ENCODE data around the gene STRA6. TPM values are rescaled to one million over a fixed set of nuclear protein-coding genes. Genes with fewer than 3 reads are reported as not detected.

Gene STRA6
- total and polyA plus RNA-seq, 2 donors (not counting 1 experiment from before 2014, with no cell fraction given) = not detected

DNA sequence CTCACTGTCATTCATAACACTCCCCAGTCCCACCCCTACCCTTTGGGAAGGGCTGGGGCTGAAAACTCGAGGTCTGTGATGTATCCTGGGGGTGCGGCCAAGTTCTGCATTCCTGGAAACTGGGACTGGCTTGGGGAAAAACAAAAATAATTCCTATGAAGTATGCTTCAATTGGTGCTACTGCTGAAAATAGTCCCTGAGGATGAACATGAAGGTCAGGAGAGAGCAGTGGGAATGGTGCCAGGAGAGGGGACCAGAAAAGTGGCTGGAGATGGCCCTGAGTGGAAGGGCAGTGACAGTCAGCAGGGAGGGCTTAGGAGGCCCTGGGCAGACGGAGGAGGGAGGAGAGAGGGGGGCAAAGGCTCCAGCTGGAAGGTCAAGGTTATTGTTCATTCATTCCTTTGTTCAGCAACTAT lies 33.9 kb downstream of the STRA6 start:
- 100% methylated on average over 1 of the region's 3 CpGs for WGBS (ENCODE audit: insufficient coverage)
- Histone ChIP-seq H3K9me3 (ENCODE audit: control extremely low read depth in 1 of 3, control insufficient read depth in 2 of 3, insufficient read depth in 1 of 3, low read length in 2 of 3) (peaks cover 0 to 6% (median 0%) of the 10 kb centered on the region in 3 donors), H3K4me2 (replicated peaks; ENCODE audit: low read depth, low read length, poor library complexity, severe bottlenecking) (no peak overlapping the region), H3K9ac (ENCODE audit: low read length) (no peak overlapping the region), H2AFZ (ENCODE audit: insufficient read depth, low read depth, low read length, poor library complexity, severe bottlenecking) (no peak overlapping the region), H3K27ac (ENCODE audit: low read length in 2 of 2) (no peak overlapping the region), H3K79me2 (ENCODE audit: control insufficient read depth, insufficient read depth, low read length) (no peaks in the 10 kb centered on the region), H3K4me3 (ENCODE audit: control extremely low read depth in 1 of 5, extremely low read depth in 1 of 5, insufficient read depth in 1 of 5, low read depth in 2 of 5, low read length in 4 of 5) (no peak overlapping the region), H3K27me3 (replicated peaks in 1 of 4; ENCODE audit: control extremely low read depth in 1 of 4, control insufficient read depth in 3 of 4, insufficient read depth in 4 of 4, low read length in 3 of 4) (peaks cover 0 to 5% (median 2%) of the 10 kb centered on the region in 4 experiments), H3K4me1 (ENCODE audit: control insufficient read depth in 2 of 2, insufficient read depth in 2 of 2, low read length in 2 of 2) (no peaks in the 10 kb centered on the region), H3K36me3 (replicated peaks in 1 of 2; ENCODE audit: control extremely low read depth in 1 of 2, control insufficient read depth in 1 of 2, extremely low read depth in 1 of 2, insufficient read depth in 2 of 2, low read length in 1 of 2) (no peaks in the 10 kb centered on the region), H4K20me1 (ENCODE audit: control insufficient read depth, insufficient read depth, low read length, poor library complexity, severe bottlenecking) (no peaks in the 10 kb centered on the region)
- Mint-ChIP-seq H3K27ac (no peak overlapping the region), H3K4me3 (no peak overlapping the region), H3K9me3 (ENCODE audit: insufficient read depth) (peaks cover 2% of the 10 kb centered on the region), H3K4me1 (no peaks in the 10 kb centered on the region), H3K27me3 (peaks cover 20% of the 10 kb centered on the region)
- ATAC-seq (ENCODE audit: low read depth) (no peak), DNase-seq (no peak)
- ChIA-PET POLR2A (no interaction called here), CTCF (no interaction called here)
- no peak for TF ChIP-seq EZH2 (IDR thresholded peaks at IDR 0.05; ENCODE audit: borderline replicate concordance, insufficient read depth, low read depth, low read length, poor library complexity, severe bottlenecking)
- TF ChIP-seq, protein P1, sequence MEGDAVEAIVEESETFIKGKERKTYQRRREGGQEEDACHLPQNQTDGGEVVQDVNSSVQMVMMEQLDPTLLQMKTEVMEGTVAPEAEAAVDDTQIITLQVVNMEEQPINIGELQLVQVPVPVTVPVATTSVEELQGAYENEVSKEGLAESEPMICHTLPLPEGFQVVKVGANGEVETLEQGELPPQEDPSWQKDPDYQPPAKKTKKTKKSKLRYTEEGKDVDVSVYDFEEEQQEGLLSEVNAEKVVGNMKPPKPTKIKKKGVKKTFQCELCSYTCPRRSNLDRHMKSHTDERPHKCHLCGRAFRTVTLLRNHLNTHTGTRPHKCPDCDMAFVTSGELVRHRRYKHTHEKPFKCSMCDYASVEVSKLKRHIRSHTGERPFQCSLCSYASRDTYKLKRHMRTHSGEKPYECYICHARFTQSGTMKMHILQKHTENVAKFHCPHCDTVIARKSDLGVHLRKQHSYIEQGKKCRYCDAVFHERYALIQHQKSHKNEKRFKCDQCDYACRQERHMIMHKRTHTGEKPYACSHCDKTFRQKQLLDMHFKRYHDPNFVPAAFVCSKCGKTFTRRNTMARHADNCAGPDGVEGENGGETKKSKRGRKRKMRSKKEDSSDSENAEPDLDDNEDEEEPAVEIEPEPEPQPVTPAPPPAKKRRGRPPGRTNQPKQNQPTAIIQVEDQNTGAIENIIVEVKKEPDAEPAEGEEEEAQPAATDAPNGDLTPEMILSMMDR (IDR thresholded peaks at IDR 0.05) = no peak
- intact Hi-C loops (cut with micrococcal nuclease) = no loop called here

DNA sequence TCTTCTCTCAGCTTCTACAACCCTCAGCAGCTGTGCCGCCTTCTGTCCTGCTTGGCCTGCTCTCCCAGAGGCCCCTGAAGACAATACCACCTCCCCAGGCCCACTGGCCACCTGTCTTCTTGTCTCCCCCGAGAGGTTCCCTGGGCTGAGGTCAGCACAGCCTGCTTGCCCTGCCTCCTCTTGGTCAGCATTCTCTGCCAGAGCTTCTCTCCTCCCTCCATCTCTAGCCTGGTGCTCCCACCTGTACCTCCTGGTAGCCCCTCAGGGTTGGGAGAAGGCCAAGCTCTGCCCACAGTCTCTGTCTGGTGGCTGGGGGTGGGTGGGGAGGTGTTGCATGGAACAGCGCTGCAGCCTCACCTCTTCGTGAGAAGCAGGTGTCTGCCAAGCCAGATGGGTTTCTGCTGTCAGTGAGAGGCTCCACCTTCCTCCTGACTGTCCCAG lies 34.7 kb downstream of the STRA6 start:
- no peak overlapping the region for H3K9ac ChIP-seq (ENCODE audit: low read length)
- H2AFZ ChIP-seq (ENCODE audit: insufficient read depth, low read depth, low read length, poor library complexity, severe bottlenecking) = no peak overlapping the region
- H3K27me3 Mint-ChIP-seq = peaks cover 24% of the 10 kb centered on the region
- TF ChIP-seq, protein P1 (IDR thresholded peaks at IDR 0.05) = no peak
- no peak for DNase-seq
- no peak overlapping the region for H3K27ac ChIP-seq (ENCODE audit: low read length in 2 of 2)
- H3K27ac Mint-ChIP-seq = no peak overlapping the region
- no peak for ATAC-seq (ENCODE audit: low read depth)
- no peaks in the 10 kb centered on the region for H3K36me3 ChIP-seq (replicated peaks in 1 of 2; ENCODE audit: control extremely low read depth in 1 of 2, control insufficient read depth in 1 of 2, extremely low read depth in 1 of 2, insufficient read depth in 2 of 2, low read length in 1 of 2)
- no peaks in the 10 kb centered on the region for H4K20me1 ChIP-seq (ENCODE audit: control insufficient read depth, insufficient read depth, low read length, poor library complexity, severe bottlenecking)
- no peak overlapping the region for H3K4me3 Mint-ChIP-seq
- ChIA-PET POLR2A (no interaction called here), CTCF (no interaction called here)
- H3K79me2 ChIP-seq (ENCODE audit: control insufficient read depth, insufficient read depth, low read length) = no peaks in the 10 kb centered on the region
- no peak overlapping the region for H3K4me3 ChIP-seq (ENCODE audit: control extremely low read depth in 1 of 5, extremely low read depth in 1 of 5, insufficient read depth in 1 of 5, low read depth in 2 of 5, low read length in 4 of 5)
- no peaks in the 10 kb centered on the region for H3K4me1 Mint-ChIP-seq
- H3K9me3 Mint-ChIP-seq (ENCODE audit: insufficient read depth) = peaks cover 2% of the 10 kb centered on the region
- no peak overlapping the region for H3K4me2 ChIP-seq (replicated peaks; ENCODE audit: low read depth, low read length, poor library complexity, severe bottlenecking)
- peaks cover 0 to 6% (median 0%) of the 10 kb centered on the region in 3 donors for H3K9me3 ChIP-seq (ENCODE audit: control extremely low read depth in 1 of 3, control insufficient read depth in 2 of 3, insufficient read depth in 1 of 3, low read length in 2 of 3)
- intact Hi-C loops (cut with micrococcal nuclease) = no loop called here
- 85% methylated on average over 2 of the region's 4 CpGs for WGBS (ENCODE audit: insufficient coverage)
- H3K4me1 ChIP-seq (ENCODE audit: control insufficient read depth in 2 of 2, insufficient read depth in 2 of 2, low read length in 2 of 2) = no peaks in the 10 kb centered on the region
- peaks cover 0 to 11% (median 2%) of the 10 kb centered on the region in 4 experiments for H3K27me3 ChIP-seq (replicated peaks in 1 of 4; ENCODE audit: control extremely low read depth in 1 of 4, control insufficient read depth in 3 of 4, insufficient read depth in 4 of 4, low read length in 3 of 4)
